Measurements from ENCODE around the gene PERM1.

The PERM1 gene

GRCh38 chr1:936348-937264 is 45.3 kb downstream of the PERM1 start:
- DNase-seq (ENCODE audit: low read depth in 1 of 2, low spot score in 1 of 2): no peak

GRCh38 chr1:935751-936231 is 46.1 kb downstream of the PERM1 start:
- no peak for DNase-seq (ENCODE audit: low read depth in 1 of 2, low spot score in 1 of 2)

- DNase-seq (ENCODE audit: low read depth in 1 of 2, low spot score in 1 of 2): no peak
Measured at GRCh38 chr1:934991-935750, 46.7 kb downstream of the PERM1 start.

GRCh38 chr1:933603-933940 is 48.3 kb downstream of the PERM1 start:
- no peak for DNase-seq (ENCODE audit: low read depth in 1 of 2, low spot score in 1 of 2)

GRCh38 chr1:932776-933602 is 48.9 kb downstream of the PERM1 start:
- DNase-seq (ENCODE audit: low read depth in 1 of 2, low spot score in 1 of 2): no peak

- DNase-seq (ENCODE audit: low read depth in 1 of 2, low spot score in 1 of 2): no peak
Measured at GRCh38 chr1:932173-932510, 49.8 kb downstream of the PERM1 start.

GRCh38 chr1:931380-932172 is 50.3 kb downstream of the PERM1 start:
- DNase-seq (ENCODE audit: low read depth in 1 of 2, low spot score in 1 of 2): no peak

GRCh38 chr1:930633-931138 is 51.2 kb downstream of the PERM1 start:
- DNase-seq (ENCODE audit: low read depth in 1 of 2, low spot score in 1 of 2): no peak

- DNase-seq (ENCODE audit: low read depth in 1 of 2, low spot score in 1 of 2): no peak
Measured at GRCh38 chr1:929712-930632, 51.9 kb downstream of the PERM1 start.

- no peak for DNase-seq (ENCODE audit: low read depth in 1 of 2, low spot score in 1 of 2)
Measured at GRCh38 chr1:928825-929661, 52.9 kb downstream of the PERM1 start.

- no peak for DNase-seq (ENCODE audit: low read depth in 1 of 2, low spot score in 1 of 2)
Measured at GRCh38 chr1:927748-928147, 54.1 kb downstream of the PERM1 start.

- no peak for DNase-seq (ENCODE audit: low read depth in 1 of 2, low spot score in 1 of 2)
Measured at GRCh38 chr1:927234-927633, 54.7 kb downstream of the PERM1 start.

- DNase-seq (ENCODE audit: low read depth in 1 of 2, low spot score in 1 of 2): no peak
Measured at GRCh38 chr1:925561-926421, 56.1 kb downstream of the PERM1 start.
